HG03196 (cell line): ENCODE results near the gene TMEM30A.

ENCODE experiments used
- ATAC-seq: cut with Tn5 transposase; IDR thresholded peaks from one replicate; pipeline ENCODE4 v1.9.1; 2021; ENCODE audit not compliant: unreplicated experiment

The TMEM30A gene

DNA sequence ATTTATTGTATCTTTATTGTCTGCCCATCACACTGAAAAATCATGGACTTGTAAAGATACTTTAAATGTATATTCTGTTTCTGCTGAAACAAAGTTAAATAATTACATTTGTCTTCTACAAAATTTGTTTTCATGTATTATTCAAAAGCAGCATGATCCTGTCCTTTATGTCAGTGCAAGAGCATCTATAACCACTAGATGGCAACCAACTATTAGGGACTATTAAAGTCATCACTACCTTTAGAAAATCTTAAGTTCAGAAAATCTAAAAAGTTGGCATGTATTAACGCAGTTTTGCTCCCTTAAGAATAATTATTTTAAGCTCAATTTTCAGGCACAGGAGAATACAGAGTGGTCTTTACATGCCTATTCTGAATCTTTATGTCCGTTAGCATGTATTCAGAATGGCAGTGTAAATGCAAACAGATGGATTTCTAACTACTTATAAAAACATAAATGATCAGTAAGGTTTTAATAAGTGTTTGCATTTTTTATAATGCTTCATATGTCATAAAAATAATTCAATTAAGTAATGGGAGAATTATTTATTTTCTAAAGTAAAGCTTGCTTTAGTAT, 17.8 kb downstream of the TMEM30A start:
- ATAC-seq = peak; percentile 73

DNA sequence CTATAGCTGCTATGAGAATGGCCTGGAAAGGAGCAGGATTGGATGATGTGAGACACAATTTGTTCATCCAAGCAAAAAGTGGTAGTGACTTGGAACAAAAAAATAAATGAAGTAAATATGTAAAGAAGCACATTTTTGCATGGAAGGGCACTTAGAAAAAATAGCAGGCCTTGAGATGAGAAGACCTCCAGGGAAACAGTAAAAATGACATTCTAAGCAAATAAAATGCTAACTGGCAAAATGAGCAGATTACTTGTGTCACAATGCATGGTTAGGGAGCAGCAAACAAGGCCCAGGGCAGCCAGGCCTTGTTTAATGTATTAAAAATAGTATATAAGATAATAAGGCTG, 21.2 kb downstream of the TMEM30A start:
- ATAC-seq = no peak

DNA sequence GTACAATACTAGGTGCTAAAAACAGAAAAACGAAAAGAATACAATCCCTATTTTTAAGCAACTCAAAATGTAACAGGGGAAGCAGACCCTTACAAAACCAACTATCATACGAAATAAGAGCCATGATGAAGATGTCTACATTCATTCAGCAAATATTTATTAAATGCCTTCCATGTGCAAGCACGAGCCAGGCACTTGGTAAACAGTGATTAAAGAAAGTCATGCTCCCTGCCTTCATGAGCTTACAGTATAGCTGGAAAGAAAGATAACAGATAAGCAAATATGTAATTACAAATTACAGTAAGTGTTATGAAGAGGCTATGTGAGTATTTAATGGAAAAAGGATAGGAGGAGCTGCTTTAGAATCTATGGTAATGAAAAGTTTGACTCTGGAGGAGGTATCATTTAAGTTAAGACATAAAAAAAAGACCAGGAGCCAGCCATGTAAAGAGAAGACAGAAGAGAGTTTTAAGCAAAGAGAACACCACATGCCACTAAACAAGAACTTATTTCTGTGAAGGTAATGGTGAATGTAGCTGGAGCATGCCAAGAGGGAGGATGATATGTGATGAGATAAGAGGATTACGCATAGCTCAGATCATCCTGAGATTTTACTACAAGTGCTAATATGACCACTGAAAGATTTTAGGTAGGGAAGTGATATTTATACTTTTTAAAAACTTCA, 21.7 kb downstream of the TMEM30A start:
- ATAC-seq = no peak

DNA sequence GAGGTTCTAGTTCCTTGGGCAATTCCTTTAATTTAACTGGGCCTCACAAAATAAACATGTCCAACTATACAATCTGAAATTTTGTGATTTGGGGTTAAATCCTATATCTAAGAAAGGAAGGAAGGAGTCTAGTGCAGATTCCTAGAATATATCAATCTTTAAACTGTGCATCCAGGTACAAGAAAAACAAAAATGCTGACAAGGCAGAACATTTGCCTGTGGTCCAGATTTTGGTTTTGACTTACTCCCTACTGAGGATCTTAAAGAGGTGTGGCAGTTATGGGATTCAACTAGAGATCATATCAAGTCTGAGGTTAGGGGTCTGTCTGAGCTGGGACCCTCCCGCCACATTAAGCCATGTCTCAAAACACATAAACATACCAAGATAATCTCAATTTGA, 23.3 kb downstream of the TMEM30A start:
- no peak for ATAC-seq

DNA sequence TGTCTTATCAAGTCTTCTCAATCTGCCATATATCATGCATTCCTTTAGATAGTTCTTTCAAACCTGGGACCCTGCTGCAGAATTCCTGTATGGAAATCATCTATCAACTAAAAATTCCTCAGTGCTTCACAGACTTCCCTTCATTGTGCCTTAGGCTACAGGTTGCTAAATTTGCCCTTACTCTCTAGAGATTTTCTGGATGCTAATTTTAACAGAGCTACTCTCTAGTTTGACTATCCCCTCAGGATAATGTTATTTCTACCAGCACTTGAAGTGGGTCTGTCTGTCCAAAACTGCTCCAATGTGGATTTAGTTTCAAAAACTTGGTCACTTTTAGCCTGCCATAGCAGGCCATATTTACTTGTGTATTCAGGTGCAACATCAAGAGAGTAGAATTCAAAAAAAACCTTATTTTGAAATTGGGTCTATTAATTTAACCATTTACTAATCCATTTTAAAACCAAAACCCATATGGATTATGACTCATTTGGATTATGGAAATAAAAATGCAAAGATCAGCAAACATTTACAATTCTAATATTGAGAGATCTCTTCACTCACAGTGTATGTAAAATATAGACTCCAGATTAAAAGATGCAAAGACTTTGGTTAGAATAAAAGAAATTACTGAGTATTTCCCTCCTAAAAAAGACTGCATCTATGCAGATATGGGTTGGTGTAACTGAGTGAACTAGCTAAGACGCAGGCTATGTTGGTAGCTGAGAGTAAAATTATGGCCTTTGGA, 27.1 kb downstream of the TMEM30A start:
- no peak for ATAC-seq

DNA sequence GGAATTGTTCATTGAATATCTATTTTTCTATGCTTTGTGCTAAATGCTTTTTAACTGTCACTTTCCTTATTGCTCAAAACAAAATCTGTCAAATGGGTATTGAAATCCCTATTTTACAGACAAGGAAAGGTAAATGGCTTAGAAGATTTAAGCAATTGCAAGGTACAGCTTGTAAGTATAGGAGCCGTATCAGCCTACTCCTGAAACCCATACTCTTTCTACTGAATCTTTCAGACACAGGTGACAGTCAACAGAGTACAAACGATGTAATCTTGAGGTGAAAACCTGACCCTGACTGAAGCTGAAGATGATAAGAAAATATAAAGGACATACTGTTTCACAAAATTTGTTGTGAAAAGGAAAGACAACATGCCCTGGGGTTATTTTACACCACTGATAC, 34.0 kb downstream of the TMEM30A start:
- no peak for ATAC-seq

DNA sequence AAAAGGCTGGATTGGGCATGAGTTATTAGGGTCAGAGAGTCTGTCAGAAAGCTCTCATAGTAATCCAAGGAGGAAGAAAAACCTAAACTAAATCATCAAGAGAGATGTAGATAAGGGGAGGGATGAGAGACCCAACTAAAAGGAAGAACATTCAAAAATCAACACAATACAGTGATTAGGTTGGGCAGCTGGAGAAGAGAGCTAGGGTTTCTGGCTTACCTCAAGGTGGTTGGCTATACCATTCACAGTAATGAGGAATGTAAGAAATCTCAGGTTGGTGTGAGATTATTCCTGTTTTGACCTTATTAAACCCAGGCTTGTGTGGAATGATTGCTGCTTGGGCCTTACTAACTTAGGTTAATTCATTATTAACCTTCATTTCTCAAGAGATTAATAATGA, 34.8 kb downstream of the TMEM30A start:
- ATAC-seq = no peak

DNA sequence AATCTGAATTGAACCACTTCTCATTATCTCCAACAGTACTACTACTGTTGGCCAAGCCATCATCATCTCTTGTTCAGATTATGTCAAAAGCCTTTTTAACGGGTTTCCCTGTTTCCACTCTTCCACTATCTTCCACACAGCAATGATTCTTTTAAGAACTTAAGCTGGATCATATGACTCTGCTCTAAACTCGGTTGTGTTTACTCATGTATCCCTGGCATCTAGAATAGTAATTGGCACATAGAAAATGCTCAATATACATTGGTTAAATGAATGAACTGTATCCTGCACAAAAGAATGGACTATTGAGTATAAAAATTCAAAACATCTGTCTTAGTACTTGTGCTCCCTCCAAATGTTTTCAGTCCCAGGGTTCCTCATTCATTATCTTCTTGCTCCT, 38.2 kb downstream of the TMEM30A start:
- no peak for ATAC-seq

DNA sequence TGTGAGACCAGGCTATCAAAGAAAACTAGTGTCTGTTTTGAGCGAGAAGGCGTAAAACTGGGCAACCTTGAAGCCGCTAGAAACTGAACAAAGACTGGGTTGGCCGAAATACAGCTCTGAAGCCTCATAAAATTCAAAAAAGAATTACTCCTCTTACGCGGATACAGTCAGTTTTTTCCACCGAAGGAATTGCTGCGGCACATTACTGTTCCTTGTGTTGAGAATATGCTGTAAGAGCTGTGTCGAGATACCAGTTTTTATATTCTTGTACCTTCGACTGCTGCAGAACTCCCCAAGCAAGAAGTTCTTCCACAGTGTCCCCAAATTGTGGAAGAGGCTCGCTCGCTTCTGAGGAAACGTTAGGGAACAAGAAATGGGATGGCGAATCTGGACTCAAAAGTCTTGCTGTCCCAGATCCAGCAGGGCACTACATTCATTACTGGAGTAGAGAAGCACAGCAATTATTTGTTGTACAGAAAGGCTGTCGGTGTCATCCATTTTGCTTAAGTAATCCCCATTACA, 40.5 kb downstream of the TMEM30A start:
- no peak for ATAC-seq

DNA sequence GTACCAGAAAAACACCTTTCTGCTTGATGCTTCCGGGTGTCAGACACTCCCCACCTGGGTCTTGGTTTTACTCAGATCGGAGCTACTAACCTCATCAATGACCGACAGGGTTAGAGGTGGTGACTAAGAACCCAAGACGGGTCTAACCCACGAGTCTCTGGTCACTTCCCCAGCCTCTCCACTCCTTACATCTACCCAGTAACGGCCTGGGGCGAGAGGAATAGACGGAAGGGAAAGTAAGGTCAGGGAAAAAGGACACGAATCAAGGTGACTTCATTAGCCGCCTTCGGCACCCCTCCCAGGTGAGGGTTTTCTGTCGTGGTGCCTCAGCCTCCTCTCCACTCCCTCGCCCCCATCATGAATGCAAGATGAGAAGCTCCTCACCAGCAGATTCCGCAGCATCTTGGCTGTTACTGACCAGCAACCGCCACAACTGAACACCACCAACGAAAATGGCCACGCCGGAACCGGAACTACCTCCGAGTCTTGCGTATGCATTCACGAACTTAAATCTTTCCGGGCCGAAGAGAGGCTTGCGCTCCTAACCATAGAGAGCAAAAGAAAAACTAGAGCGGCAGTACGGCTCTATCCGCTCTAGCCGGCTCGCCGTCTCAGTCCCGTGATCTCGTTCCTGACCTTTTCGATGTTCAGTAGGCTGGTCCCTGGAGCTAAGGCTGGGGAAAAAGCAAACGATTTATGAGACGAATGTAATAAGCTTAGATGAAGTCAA, 41.1 kb downstream of the TMEM30A start, which contains the start of gene COX7A2:
Gene COX7A2 (minus strand): TSS at position 469 of the 730 bp plus-strand sequence. CDS start 67 bp downstream, at position 402.
- peak; percentile 97 for ATAC-seq

DNA sequence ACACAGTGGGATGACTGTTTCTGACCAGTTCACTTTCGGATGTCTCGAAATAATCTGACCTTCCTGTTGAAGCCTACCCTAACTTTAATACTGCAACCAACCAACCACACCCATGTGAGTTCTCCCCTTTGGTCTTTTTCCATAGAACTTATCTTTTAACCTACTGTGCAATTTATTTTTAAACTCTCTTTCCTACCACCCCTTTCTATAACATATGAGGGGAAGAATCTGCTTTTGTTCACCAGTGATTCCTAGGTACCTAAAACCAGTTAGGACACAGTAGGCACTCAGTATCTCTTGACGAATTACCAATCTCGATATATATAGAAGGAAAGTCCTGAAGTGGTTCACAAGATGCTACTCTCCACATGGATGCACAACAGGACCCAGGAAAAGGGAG, 48.0 kb downstream of the TMEM30A start:
- no peak for ATAC-seq

DNA sequence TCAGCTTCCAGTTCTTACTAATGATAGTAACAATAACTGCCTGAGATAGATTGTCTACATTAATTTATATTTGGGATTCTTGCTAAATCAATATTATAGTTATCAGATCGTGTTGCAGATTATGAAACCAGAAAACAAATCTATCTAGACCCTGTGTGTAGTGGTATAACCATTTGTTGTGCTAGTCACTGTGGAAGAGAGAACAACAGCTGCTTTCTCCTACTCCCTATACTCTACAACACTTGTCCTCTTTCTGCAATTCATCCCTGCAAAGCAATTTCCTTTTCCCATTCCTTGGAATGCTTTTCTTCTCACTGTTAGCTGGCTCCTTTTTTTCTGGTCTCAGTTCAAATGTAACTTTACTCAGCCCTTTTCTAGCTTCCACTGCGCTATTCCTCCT, 49.3 kb downstream of the TMEM30A start:
- ATAC-seq = no peak

DNA sequence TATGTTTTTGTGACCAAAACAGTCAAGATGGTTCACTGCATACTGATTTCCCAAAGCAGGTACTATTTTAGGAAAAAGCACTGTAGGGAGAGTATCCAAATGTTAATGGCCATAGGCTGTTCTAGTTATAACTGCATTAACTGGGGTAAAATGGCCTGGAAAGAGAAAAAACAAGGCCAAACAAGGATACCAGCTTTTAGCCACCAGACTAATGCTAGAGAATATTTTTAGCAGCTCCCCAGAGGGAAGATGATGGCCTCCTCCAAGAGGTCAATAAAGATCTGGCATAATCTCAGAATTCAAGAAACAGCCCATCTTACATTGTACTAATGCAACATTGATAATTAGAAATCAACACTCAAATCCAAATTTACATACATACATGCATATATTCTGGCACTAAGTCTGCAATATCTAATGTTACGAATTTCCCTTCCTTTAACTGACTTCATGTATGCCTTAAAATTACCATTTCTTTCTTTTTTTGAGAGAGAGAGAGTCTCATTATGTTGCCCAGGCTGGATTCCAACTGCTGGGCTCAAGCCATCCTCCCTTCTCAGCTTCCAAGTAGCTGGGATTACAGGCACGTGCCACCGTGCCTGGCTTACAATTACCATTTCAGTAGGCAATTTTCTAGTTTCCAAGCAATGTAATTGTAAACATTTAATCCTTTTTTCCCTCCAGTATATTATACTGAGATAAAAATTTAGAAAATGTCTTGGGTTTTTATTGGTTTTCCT, 50.3 kb downstream of the TMEM30A start:
- ATAC-seq = no peak

DNA sequence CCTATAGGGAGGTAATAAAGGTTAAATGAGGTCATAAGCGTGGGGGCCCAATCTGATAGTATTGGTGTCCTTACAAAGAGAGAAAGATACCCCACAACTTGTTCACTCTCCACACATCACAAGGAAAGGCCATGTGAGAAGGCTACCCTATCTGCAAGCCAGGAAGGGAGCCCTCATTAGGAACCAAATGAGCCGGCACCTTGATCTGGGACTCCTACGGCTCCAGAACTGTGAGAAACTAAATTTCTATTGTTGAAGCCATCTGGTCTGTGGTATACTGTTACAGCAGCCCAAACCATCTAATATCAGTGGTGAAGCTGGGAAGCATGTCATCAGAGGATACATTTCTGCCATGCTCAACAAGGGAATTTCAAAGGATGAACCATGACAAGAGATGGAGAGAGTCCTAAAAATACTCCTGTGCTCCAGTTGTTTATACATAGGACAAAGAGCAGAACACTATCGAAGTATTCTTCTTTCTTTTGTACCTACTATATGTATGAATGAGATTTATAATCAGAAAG, 51.4 kb downstream of the TMEM30A start:
- no peak for ATAC-seq

DNA sequence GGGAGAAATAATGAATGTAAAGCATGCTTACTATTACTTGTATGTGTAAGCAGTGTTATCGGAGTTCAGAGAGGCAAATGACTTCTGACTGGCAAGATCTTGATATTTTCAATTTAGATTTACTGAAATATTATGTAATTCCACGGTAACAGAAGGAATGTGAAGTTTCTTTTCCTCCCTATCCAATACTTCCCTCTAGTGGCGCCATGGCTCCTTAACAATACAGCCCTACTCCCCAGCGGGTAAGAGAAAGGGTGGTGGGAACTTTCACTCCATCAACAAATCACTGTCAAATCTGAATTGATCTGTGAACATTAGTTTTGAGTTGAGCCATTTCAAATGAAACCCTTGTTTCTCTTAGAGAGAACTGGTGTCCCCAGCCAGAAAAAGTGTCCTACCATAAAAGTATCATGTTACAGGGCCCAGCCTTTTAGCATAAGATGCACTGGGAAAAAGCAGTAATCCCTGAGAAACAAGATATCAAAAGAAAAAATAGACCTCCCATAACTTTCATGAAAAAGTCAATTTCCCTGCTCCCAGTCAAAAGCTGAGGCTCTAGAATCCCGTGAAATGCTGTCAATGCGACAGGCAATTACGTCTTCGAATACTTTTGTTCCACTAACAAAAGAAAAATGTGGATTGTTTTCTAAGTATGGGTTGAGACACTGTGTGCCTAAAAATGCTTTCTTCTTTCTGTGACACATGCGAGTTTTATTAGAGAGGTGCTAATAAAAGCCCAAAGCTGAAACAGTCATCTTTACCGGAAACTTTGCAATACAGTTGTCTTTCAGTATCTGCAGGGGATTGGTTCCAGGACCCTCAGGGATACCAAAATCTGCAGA, 53.9 kb downstream of the TMEM30A start:
- no peak for ATAC-seq

DNA sequence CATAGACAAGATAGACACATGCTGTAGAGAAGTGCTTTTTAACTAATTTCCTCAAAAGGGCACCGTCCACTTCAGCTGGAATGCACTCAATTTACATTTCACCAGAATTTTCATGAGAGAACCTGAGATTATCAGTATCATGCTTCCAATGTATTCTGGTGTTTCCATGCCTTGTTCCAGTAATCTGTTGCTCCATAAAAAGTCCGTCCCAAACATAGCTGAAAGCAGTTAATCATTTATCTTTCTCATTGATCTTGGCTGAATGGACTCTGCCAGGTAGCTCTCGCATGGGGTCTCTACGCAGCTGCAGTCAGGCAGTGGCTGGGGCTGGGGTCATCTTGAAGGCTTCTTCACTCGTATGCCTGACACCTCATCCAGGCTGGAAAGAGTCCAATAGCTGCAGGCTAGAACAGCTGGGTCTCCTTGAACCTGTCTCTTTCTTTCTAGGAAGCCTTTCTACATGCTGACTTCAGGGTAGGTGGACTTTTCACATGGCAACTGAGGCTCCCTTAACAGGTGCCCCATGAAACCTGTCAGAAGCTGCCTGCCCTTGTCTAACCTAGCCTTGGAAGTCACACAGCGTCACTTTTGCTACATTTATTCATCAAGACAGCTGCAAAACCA, 60.2 kb downstream of the TMEM30A start:
- no peak for ATAC-seq

DNA sequence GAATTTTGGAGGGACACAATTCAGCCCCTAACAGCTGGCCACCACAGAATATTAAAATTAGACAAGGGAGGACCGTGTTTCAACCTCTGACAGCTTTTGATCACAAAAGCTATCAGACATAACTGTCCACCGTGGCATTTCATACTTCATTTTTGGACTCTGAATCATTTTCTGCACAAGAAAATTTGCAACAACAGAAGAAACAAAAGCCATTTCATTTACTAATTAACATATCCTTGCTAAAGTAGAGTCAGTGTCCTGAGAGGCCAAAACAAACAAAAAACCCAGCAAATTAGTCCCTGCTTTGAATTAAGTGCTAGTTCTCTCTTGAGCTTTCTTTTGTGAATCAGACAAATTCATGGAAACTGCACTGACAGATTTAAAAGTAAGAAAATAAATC, 61.2 kb downstream of the TMEM30A start:
- ATAC-seq = no peak

DNA sequence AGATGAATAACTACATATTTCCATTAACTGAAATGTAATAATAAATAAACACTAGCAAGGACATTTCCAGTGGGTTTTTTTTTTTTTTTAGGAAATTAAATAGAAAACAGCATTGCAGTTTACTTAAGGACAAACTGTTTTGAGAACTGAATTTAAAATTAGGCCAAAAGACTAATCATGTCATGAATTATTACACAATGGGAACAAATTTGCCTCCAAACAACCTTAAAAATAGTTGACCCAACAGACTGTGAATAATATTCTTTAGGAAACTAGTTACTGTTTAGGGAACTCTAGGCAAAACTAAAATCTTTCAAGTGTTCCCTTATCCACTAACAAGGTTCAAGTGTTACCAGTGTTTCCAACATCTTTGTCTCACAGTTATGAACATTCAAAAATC, 62.3 kb downstream of the TMEM30A start:
- no peak for ATAC-seq

DNA sequence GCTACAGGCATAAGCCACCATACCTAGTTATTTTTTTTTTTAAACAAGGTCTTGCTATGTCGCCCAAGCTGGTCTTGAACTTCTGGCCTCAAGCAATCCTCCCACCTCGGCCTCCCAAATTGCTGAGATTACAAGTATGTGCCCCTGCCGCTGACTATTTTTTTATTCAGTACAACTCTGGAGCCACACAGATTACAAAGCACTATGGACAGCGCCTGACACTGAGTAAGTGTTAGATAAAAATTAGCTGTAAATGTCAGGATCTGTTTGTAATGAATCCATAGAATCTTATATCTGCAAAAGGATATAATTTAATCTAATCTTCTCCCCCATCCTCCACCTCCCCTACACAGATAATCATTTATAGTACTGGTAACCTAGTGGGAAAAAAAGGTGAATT, 63.5 kb downstream of the TMEM30A start:
- ATAC-seq = no peak
